Neutrophil (primary cell): ENCODE measurements around the gene SSU72.
"Not testable (repeated sequence)": the region's sequence is repeated elsewhere in the genome, so short reads cannot be mapped to it uniquely, and the experiment has no call there.

Experiments used
- H3K27ac ChIP-seq: fragments of 200-600 bp; sonication (generic); 2 replicates; pipeline ENCODE4 v1.5.1; 2016; ENCODE audit warnings: mild to moderate bottlenecking, moderate library complexity
- H3K27me3 ChIP-seq: fragments of 200-600 bp; sonication (generic); 2 replicates; pipeline ENCODE4 v1.6.0; 2016; ENCODE audit warnings: mild to moderate bottlenecking
- H3K36me3 ChIP-seq: fragments of 200-600 bp; sonication (generic); 2 replicates; pipeline ENCODE4 v1.5.1; 2017
- H3K4me1 ChIP-seq, 2 experiments: fragments of 200-600 bp in 1 of 2; sonication (generic) in 1 of 2; 1 replicate in 1 of 2; 2 replicates in 1 of 2; pipeline versions ENCODE4 v1.5.1 to v1.6.1; 2013 to 2016; ENCODE audit warnings: low read depth in 1 of 2, low read length in 1 of 2, mild to moderate bottlenecking in 1 of 2, moderate library complexity in 1 of 2; ENCODE audit not compliant: control insufficient read depth in 1 of 2, insufficient read depth in 1 of 2
- H3K4me3 ChIP-seq, 2 experiments: fragments of 200-600 bp in 1 of 2; sonication (generic) in 1 of 2; 1 replicate in 1 of 2; 2 replicates in 1 of 2; pipeline ENCODE4 v1.5.1; 2013 to 2016; ENCODE audit warnings: low read depth in 1 of 2, low read length in 1 of 2, mild to moderate bottlenecking in 1 of 2, moderate library complexity in 1 of 2
- H3K9me3 ChIP-seq: fragments of 200-600 bp; sonication (generic); 2 replicates; pipeline ENCODE4 v1.5.1; 2016
- TF ChIP-seq, protein P1 (sequence below): fragments of 200-600 bp; sonication (generic); IDR thresholded peaks from 2 replicates; pipeline ENCODE4 v1.5.1; 2016; ENCODE audit warnings: antibody characterized with exemption

SSU72 gene

DNA sequence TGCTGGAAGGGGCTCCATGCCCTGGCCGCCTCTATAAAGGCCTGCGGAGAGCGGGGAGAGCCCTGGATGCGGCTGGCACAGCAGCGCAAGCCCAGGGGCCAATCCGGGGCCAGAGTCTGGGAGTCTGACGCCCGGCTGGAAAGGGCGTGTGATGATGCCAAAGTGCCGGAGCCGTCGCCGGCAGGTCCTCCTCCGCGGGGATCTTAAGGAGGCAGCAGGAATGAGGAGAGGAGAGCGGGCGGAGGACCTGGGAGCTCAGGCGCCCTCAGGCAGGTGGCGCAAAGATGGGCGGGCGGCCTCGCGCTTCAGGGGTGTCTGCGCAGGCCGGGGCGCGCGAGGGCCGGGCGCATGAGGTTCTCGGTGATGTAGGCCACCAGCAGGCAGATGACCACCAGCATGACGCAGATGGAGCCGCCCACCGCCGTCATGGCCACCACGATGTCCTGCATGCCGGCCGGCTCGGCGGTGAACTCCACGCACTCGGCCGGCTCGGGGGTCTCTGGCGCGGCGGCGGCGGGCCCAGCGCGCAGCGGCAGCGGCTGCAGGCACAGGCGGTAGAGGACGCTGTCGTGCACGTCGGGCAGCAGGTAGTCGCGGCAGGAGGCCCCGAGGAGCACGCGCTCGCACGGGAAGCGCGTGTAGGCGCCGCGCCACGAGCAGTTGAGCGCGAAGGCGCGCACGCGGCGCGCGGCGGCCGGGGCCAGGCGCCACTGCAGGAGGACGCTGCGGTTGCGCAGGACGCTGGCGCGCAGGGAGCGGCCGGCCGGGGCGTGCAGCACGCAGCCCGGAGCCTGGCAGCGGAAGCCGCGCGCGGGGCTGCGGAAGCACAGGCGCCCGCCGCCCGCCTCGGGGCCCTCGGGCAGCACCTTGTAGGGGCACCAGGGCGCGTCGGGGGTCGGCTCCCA is 24.6 kb upstream of the SSU72 start:
- peak overlapping the region; percentile 44 to 47 for H3K4me3 ChIP-seq
- TF ChIP-seq, protein P1, sequence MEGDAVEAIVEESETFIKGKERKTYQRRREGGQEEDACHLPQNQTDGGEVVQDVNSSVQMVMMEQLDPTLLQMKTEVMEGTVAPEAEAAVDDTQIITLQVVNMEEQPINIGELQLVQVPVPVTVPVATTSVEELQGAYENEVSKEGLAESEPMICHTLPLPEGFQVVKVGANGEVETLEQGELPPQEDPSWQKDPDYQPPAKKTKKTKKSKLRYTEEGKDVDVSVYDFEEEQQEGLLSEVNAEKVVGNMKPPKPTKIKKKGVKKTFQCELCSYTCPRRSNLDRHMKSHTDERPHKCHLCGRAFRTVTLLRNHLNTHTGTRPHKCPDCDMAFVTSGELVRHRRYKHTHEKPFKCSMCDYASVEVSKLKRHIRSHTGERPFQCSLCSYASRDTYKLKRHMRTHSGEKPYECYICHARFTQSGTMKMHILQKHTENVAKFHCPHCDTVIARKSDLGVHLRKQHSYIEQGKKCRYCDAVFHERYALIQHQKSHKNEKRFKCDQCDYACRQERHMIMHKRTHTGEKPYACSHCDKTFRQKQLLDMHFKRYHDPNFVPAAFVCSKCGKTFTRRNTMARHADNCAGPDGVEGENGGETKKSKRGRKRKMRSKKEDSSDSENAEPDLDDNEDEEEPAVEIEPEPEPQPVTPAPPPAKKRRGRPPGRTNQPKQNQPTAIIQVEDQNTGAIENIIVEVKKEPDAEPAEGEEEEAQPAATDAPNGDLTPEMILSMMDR: no peak
- H3K9me3 ChIP-seq: no peaks in the 10 kb centered on the region
- no peaks in the 10 kb centered on the region for H3K36me3 ChIP-seq
- peak overlapping the region; percentile 15 for H3K27ac ChIP-seq
- H3K4me1 ChIP-seq: peaks cover 33 to 34% of the 10 kb centered on the region in 2 experiments
- H3K27me3 ChIP-seq: peaks cover 47% of the 10 kb centered on the region

DNA sequence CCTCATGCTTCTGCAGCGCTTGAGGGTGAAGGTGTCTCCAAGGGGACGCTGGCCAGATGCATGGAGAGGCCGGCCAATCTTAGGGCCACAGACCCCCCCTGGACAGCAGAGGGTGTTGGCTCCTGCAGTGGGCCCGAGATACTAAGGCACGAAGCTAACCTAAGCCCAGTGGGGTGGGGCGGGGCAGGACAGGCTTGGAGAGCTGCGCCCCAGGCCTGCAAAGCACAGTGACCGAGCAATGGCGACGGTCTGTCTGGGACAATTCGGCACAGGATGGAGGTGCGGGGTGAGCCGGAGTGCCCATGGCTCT is 24.0 kb upstream of the SSU72 start:
- H3K27me3 ChIP-seq: peaks cover 47% of the 10 kb centered on the region
- no peak overlapping the region for H3K4me3 ChIP-seq
- H3K27ac ChIP-seq: no peak overlapping the region
- H3K36me3 ChIP-seq: no peaks in the 10 kb centered on the region
- H3K9me3 ChIP-seq: no peaks in the 10 kb centered on the region
- TF ChIP-seq, protein P1: no peak
- H3K4me1 ChIP-seq: peaks cover 33 to 34% of the 10 kb centered on the region in 2 experiments

DNA sequence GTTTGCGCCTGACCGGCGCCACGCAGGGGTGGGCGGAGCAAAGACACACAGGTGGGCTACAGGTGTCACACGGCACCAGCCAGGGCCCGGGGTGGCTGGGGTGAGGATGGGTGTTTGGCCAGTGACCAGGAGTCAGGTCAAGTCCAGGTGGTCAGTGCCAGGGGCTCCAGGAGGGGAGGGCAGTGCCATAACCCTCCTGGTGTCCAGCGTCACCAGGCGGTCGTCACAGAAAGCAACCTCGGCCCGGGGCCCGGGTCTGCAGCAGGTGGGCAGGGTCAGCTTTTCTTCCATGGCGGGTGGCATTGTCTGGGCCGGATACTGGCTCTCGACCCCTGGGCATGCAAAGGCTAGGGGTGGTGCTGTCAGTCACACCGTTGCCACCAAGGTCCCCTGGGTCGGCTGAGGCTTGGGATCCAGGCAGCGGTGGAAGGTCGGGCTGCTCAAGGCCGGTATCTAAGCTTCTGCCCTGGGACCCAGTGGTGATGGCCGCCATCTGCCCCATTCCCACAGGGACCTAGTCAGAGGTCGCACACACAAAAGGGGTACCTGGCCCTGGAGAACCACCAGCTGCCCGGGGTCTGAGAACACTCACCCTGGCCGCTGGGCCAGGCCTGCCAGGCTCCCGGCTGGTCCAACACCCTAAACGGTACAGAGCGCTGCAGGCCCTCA is 23.5 kb upstream of the SSU72 start:
- TF ChIP-seq, protein P1: no peak
- H3K36me3 ChIP-seq: no peaks in the 10 kb centered on the region
- no peaks in the 10 kb centered on the region for H3K9me3 ChIP-seq
- H3K4me1 ChIP-seq: peaks cover 33 to 34% of the 10 kb centered on the region in 2 experiments
- peaks cover 47% of the 10 kb centered on the region for H3K27me3 ChIP-seq
- no peak overlapping the region for H3K27ac ChIP-seq
- H3K4me3 ChIP-seq: no peak overlapping the region

DNA sequence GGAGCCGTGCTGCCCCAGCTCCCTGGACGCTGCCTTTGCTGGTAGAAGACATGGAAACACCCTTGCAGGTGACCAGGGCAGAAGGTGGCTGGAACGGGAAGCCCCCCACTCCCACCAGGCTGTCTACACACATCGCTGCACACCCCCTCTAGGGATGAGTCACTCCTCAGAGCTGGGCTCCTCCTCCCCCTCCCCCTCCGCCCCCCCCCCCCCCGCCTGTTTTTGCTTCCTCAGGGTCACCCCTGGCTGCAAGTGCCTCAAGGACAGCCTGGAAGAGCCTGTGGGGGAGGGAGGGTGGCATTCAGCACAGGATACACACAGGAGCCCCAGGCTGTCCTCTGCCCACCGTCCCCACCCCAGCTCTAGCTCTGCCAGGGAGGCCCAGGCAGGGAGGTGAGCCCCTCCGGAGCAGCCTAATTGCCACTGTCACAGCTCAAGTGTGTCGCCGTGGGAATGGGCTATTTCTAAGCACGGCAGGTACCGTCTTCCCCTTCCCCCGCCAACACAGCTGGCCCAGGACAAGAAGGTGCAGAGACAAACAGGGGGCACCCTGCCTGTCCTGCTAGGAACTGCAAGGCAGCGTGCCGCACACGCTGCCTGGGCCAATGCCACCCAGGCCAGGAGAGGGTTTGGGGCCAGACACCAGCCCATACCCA is 22.7 kb upstream of the SSU72 start:
- TF ChIP-seq, protein P1: no peak
- H3K27ac ChIP-seq: no peak overlapping the region
- no peaks in the 10 kb centered on the region for H3K9me3 ChIP-seq
- peaks cover 47% of the 10 kb centered on the region for H3K27me3 ChIP-seq
- no peak overlapping the region for H3K4me3 ChIP-seq
- H3K36me3 ChIP-seq: no peaks in the 10 kb centered on the region
- peaks cover 27 to 29% of the 10 kb centered on the region in 2 experiments for H3K4me1 ChIP-seq

DNA sequence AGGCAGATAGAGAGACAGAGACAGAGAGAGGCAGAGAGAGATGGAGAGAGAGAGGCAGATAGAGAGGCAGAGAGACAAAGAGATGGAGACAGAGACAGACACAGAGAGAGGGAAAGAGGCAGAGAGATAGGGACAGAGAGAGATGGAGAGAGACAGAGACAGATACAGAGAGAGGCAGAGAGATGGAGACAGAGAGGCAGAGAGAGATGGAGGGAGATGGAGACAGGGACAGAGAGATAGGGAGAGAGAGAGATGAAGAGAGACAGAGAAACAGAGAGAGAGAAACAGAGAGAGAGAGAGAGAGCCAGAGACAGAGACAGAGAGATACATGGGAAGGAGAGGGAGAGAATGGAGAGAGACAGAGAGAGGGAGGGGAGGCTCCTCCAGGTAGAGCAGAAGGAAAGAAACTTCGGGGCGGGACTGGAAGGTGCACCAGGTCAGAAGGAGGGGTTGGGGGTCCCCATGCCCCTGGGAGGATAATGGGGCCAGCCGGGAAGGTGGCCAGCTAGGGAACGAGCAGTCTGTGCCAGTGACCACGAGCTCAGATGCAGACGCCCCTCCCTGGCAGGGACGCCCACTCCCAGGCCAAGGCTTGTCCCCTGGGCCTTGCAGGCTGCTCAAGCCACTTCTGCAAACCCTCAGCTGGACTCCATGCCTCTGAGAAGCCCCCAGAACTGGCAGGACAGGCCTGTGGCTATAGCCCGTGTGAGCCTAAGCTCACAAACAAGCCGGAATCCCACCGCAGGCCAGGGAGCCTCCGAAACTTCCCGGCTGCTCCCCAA is 22.0 kb upstream of the SSU72 start:
- no peak overlapping the region for H3K4me3 ChIP-seq
- H3K4me1 ChIP-seq: peaks cover 20 to 22% of the 10 kb centered on the region in 2 experiments
- no peak overlapping the region for H3K27ac ChIP-seq
- no peaks in the 10 kb centered on the region for H3K36me3 ChIP-seq
- no peaks in the 10 kb centered on the region for H3K9me3 ChIP-seq
- H3K27me3 ChIP-seq: peaks cover 47% of the 10 kb centered on the region
- TF ChIP-seq, protein P1: no peak

DNA sequence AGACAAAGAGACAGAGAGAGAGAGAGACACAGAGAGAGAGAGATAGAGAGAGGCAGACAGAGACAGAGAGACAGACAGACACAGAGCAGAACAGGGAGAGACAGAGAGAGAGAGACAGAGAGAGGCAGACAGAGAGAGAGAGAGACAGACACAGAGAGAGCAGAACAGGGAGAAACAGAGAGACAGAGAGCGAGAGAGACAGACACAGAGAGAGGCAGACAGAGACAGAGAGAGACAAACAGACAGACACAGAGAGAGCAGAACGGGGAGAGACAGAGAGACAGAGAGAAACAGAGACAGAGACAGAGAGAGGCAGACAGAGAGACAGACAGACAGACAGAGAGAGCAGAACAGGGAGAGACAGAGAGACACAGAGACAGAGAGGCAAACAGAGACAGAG is 20.7 kb upstream of the SSU72 start:
- peaks cover 42% of the 10 kb centered on the region for H3K27me3 ChIP-seq
- not testable (repeated sequence) for H3K4me3 ChIP-seq, H3K9me3 ChIP-seq, H3K4me1 ChIP-seq, H3K27ac ChIP-seq, H3K36me3 ChIP-seq
